Suppressor macrophage treated with lipopolysaccharide for 1 hour (primary cell): Measurements from ENCODE around the gene PTPN12.
"Not testable (repeated sequence)": the region's sequence is repeated elsewhere in the genome, so short reads cannot be mapped to it uniquely, and the experiment has no call there.

ENCODE experiments used
- DNase-seq, 3 donors: peaks; one replicate each; pipeline ENCODE4 v3.0.0-alpha.2; 2020 to 2022

The PTPN12 gene

GRCh38 chr7:77537136-77537777 lies at the start of gene PTPN12:
Gene PTPN12, plus strand, starts transcription at chr7:77537295. Its CDS starts 252 bp downstream, at chr7:77537547.
- peak in 1 of 3 donors; percentile 39 for DNase-seq

GRCh38 chr7:77488986-77489385 lies 48.1 kb upstream of the PTPN12 start:
- DNase-seq, result no peak

- no peak for DNase-seq
Measured at GRCh38 chr7:77497079-77497478, 40.0 kb upstream of the PTPN12 start.

GRCh38 chr7:77498659-77499379 lies 38.3 kb upstream of the PTPN12 start:
- DNase-seq, result no peak

GRCh38 chr7:77501192-77501515 lies 35.9 kb upstream of the PTPN12 start:
- peak; percentile 25 to 64 (median 54) for DNase-seq

- DNase-seq, result no peak
Measured at GRCh38 chr7:77504951-77505350, 32.1 kb upstream of the PTPN12 start.

DNA sequence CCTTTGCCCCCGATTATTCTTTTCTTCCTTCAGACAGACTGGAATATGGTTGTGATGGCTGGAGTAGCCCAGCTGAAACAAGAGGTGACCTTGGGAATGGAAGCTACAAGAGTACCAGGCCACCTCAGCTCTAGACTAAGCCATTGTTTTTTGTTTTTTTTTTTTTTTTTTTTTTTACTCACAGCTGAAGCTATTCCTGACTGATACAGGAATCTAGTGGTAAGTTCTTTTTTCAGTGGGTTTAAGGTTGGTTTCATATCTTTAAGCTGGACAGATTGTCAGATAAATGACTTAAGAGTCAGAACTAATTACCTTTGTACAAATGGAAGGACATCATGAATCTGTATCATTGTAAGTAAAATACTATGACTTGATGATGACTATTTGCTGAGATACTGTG lies 30.2 kb upstream of the PTPN12 start:
- DNase-seq, result no peak

GRCh38 chr7:77513002-77513670 lies 24.0 kb upstream of the PTPN12 start:
- not testable (repeated sequence) for DNase-seq

- DNase-seq, result no peak
Measured at GRCh38 chr7:77516085-77516484, 21.0 kb upstream of the PTPN12 start.

DNA sequence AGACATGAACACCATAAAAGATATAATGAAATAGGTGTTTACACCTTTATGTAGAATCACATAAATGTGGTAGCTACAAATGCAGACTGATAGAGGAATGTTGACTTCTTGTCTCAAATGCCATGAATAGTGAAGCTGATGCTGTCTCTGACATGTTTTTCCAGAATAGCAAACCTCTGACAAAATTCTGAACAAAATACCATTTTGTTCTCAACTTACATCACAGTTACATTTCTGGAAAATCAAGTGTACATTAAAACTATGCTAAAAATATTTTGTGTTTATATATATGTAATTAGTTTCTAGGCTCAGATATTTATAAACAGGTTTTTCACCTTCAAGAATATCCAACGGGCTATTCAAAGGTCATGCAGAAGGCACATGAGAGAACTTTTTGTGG lies 16.8 kb upstream of the PTPN12 start:
- DNase-seq, result no peak

- DNase-seq, result not testable (repeated sequence)
Measured at GRCh38 chr7:77521537-77521936, 15.6 kb upstream of the PTPN12 start.

GRCh38 chr7:77524731-77525130 lies 12.4 kb upstream of the PTPN12 start:
- peak; percentile 48 to 67 (median 64) for DNase-seq

- peak in 2 of 3 donors; percentile 58 to 64 for DNase-seq
Measured at GRCh38 chr7:77525231-77525630, 11.9 kb upstream of the PTPN12 start.

- no peak for DNase-seq
Measured at GRCh38 chr7:77528368-77528767, 8.7 kb upstream of the PTPN12 start.

DNA sequence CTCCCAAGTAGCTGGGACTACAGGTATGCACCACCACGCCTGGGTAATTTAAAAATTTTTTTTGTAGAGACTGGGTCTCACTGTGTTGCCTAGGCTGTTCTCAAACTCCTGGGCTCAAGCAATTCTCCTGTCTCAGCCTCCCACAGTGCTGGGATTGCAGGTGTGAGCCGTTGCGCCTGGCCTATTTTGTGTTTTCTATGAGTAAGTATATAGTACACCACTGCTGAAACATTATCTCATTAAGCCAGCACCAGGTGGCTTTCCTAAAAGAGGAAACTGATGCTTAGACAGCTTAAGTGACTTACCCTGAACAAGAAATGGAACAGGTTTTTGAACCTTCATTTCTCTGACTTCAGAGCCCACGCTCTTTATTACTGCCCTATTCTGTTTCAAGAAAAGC lies 7.8 kb upstream of the PTPN12 start:
- no peak for DNase-seq

DNA sequence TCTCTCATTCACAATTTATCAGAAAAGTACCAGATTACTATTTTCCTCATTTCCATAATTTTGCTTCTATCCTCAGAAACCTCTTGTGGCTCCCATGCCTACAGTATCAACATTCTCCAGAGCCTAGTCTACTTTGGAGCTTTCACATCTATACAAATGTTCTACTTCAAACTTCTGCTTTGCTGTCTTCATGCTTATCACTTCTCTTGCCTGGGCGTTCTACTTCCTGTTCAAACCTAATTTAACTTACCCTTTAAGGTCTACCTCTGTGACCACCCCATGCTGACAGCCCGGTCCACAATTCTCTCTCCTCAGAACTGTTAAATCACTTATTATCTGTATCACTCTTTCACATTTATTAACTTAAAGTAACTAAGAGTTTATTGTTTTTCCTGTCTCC lies 6.1 kb upstream of the PTPN12 start:
- peak; percentile 18 to 39 (median 37) for DNase-seq

DNA sequence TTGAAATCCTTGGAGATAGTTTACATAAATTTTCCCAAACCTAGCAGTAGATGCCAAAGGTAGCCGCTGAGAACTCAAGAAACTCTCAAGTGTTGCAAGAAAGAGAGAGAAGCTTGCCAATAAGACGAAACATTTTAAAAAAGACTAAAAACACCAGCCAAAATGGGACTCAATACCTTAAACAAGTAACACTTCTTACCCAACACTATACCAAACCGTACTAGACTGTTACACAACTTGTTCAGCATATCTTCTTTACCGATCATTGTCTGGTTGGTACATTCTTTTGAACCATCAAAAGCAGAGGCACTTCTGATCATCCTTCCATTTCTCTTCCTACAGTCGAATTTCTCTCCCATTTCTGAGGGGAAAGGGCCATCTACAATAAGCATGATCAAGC lies 4.8 kb upstream of the PTPN12 start:
- no peak for DNase-seq

- DNase-seq, result not testable (repeated sequence)
Measured at GRCh38 chr7:77532732-77533131, 4.4 kb upstream of the PTPN12 start.

DNA sequence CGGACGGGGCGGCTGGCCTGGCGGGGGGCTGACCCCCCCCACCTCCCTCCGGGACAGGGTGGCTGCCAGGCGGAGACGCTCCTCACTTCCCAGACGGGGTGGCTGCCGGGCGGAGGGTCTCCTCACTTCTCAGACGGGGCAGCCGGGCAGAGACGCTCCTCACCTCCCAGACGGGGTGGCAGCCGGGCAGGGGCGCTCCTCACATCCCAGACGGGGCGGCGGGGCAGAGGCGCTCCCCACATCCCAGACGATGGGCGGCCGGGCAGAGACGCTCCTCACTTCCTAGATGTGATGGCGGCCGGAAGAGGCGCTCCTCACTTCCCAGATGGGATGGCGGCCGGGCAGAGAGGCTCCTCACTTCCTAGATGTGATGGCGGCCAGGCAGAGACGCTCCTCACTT lies 3.0 kb upstream of the PTPN12 start:
- not testable (repeated sequence) for DNase-seq

GRCh38 chr7:77536017-77536412 lies 1.1 kb upstream of the PTPN12 start:
- no peak for DNase-seq

- DNase-seq, result peak; percentile 98 to 100 (median 99)
Measured at GRCh38 chr7:77536413-77537135, 521 bp upstream of the PTPN12 start.

GRCh38 chr7:77537778-77538280 lies 734 bp downstream of the PTPN12 start:
- no peak for DNase-seq
